NB4 (cell line): ENCODE data around the gene SPATA16.
"Not testable (repeated sequence)": the region's sequence is repeated elsewhere in the genome, so short reads cannot be mapped to it uniquely, and the experiment has no call there.

Experiments
- DNase-seq: peaks from one replicate; pipeline ENCODE4 v3.0.0; 2010; ENCODE audit warnings: low read depth
- H3K4me3 ChIP-seq: one replicate; pipeline ENCODE4 v1.5.1; 2011; ENCODE audit warnings: mild to moderate bottlenecking, low read depth, low read length, moderate library complexity
- MYC ChIP-seq: IDR thresholded peaks from 2 replicates; pipeline ENCODE4 v1.6.1; 2011; ENCODE audit warnings: low read depth, low read length
- POLR2A ChIP-seq: IDR thresholded peaks from 2 replicates; pipeline ENCODE4 v1.6.1; 2011; ENCODE audit warnings: mild to moderate bottlenecking; ENCODE audit not compliant: insufficient read length; ENCODE audit errors: extremely low read depth
- TF ChIP-seq, protein P1 (sequence below): IDR thresholded peaks from one replicate; pipeline ENCODE4 v1.5.1; 2012; ENCODE audit warnings: low read depth, low read length
- TF ChIP-seq, protein P2 (sequence below): IDR thresholded peaks from 2 replicates; pipeline ENCODE4 v1.6.1; 2011; ENCODE audit warnings: low read depth, low read length

Gene SPATA16

DNA sequence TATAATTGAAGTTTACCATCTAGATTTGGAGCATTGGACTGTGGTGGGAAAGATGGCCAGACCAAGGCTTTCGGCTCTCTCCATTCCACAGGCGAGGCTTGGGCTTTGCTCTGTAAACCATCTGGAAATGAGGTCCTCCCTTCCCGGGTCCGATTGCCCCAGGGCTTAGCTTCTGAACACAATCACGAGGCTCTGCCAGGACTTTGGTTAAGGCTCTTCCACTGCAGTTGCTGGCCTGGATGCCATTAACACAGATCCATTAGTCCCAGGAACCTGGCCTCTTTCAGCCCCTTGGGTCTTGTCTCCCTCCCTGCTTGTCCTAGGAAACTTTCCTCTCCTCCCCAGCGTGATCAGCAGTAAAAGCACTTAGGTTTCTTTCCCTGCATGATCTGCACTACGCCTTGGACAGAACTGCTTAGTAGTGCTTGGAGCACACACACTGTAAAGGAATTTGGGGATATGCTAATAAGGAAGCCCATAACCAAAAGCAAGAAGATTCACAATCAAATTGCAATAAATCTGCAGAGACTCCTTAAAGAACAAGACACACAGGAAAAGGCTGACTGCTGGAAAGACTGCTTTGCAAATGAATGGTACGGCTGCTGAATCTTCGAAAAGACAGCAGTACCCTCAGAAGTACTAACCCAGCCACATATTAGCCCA lies 236.2 kb downstream of the SPATA16 start:
- no peak for DNase-seq
- TF ChIP-seq MYC (no peak), POLR2A (no peak)
- TF ChIP-seq, protein P1, sequence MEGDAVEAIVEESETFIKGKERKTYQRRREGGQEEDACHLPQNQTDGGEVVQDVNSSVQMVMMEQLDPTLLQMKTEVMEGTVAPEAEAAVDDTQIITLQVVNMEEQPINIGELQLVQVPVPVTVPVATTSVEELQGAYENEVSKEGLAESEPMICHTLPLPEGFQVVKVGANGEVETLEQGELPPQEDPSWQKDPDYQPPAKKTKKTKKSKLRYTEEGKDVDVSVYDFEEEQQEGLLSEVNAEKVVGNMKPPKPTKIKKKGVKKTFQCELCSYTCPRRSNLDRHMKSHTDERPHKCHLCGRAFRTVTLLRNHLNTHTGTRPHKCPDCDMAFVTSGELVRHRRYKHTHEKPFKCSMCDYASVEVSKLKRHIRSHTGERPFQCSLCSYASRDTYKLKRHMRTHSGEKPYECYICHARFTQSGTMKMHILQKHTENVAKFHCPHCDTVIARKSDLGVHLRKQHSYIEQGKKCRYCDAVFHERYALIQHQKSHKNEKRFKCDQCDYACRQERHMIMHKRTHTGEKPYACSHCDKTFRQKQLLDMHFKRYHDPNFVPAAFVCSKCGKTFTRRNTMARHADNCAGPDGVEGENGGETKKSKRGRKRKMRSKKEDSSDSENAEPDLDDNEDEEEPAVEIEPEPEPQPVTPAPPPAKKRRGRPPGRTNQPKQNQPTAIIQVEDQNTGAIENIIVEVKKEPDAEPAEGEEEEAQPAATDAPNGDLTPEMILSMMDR, result no peak
- H3K4me3 ChIP-seq, result no peak overlapping the region

- DNase-seq, result no peak
- H3K4me3 ChIP-seq, result no peak overlapping the region
- no peak for TF ChIP-seq POLR2A
- TF ChIP-seq MYC, result no peak
- TF ChIP-seq, protein P2, sequence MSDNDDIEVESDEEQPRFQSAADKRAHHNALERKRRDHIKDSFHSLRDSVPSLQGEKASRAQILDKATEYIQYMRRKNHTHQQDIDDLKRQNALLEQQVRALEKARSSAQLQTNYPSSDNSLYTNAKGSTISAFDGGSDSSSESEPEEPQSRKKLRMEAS, result no peak
- TF ChIP-seq, protein P1, result no peak
Observed at GRCh38 chr3:172903642-172904320, 237.3 kb downstream of the SPATA16 start.

DNA sequence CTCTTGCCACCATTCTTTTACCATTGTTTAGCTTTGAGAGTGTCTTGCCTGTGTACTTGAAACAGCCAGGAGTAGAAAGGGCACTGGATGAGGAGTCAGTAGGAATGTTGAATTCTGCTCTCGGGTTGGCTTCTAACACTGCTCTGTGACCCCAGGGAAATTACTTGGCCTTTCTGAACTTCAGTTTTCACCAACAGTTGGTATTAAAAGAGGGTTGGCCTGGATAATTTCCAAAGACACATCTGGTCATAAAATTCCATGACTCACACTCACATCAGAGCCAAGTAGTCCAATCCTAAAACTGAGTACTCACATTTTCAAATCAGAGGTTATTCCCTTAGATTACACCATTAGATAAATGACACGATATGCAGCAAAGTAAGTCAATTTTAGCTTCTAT lies 248.9 kb downstream of the SPATA16 start:
- TF ChIP-seq, protein P1, result no peak
- no peak for TF ChIP-seq MYC
- TF ChIP-seq POLR2A, result no peak
- TF ChIP-seq, protein P2, result no peak
- DNase-seq, result no peak
- H3K4me3 ChIP-seq, result no peak overlapping the region

DNA sequence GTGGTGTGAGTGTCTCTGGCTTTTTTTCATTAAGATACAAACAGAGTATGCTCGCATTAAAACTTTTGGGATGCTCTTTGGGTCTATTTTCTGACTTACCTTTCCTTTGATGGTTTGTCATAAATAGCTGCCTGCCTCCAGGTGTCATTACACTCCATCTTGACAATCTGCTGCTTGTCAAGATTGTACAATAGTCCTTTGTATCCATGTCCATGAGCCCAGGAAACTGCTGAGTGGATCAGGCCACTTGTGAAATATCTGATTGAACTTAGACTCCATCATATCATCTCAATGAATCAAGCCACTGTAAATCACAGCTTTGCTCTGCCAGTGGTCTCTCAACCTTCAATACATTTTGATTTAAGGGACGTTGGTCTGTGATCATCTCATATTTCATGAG lies 255.3 kb downstream of the SPATA16 start:
- H3K4me3 ChIP-seq, result no peak overlapping the region
- TF ChIP-seq POLR2A (no peak), MYC (no peak)
- TF ChIP-seq, protein P2, result no peak
- TF ChIP-seq, protein P1, result no peak
- DNase-seq, result no peak

GRCh38 chr3:172882563-172882962 lies 258.5 kb downstream of the SPATA16 start:
- no peak for DNase-seq
- no peak overlapping the region for H3K4me3 ChIP-seq
- TF ChIP-seq MYC, result no peak
- TF ChIP-seq POLR2A, result no peak
- TF ChIP-seq, protein P1, result no peak
- TF ChIP-seq, protein P2, result no peak

DNA sequence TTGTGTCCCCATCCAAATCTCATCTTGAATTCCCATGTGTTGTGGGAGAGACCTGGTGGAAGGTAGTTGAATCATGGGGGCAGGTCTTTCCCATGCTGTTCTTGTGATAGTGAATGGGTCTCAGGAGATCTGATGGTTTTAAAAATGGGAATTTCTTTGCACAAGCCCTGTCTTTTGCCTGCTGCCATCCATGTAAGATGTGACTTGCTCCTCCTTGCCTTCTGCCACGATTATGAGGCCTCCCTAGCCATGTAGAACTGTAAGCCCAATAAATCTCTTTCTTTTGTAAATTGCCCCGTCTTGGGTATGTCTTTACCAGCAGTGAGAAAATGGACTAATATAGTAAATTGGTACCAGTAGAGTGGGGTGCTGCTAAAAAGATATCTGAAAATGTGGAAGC lies 261.7 kb downstream of the SPATA16 start:
- DNase-seq, H3K4me3 ChIP-seq: not testable (repeated sequence)
